Ishikawa (cell line): Measurements from ENCODE around the gene SLC49A4.

Experiments used
- CEBPB ChIP-seq: IDR thresholded peaks from 2 replicates; pipeline ENCODE4 v1.6.1; 2012
- CREB1 ChIP-seq: IDR thresholded peaks from 2 replicates; pipeline ENCODE4 v1.6.1; 2012; ENCODE audit warnings: low read depth
- EGR1 ChIP-seq: IDR thresholded peaks from 2 replicates; pipeline ENCODE4 v1.6.1; 2012
- EP300 ChIP-seq: IDR thresholded peaks from 2 replicates; pipeline ENCODE4 v1.6.1; 2012; ENCODE audit warnings: borderline replicate concordance
- FOXM1 ChIP-seq: IDR thresholded peaks from 2 replicates; pipeline ENCODE4 v1.6.1; 2012; ENCODE audit warnings: low read depth, borderline replicate concordance
- MAX ChIP-seq: IDR thresholded peaks from 2 replicates; pipeline ENCODE4 v1.6.1; 2012
- NFIC ChIP-seq: IDR thresholded peaks from 2 replicates; pipeline ENCODE4 v1.6.1; 2012
- RAD21 ChIP-seq: IDR thresholded peaks from 2 replicates; pipeline ENCODE4 v1.6.1; 2012; ENCODE audit warnings: low read depth
- REST ChIP-seq: IDR thresholded peaks from 2 replicates; pipeline ENCODE4 v1.6.1; 2012; ENCODE audit warnings: low read depth, mild to moderate bottlenecking
- TAF1 ChIP-seq: IDR thresholded peaks from 2 replicates; pipeline ENCODE4 v1.6.1; 2012; ENCODE audit warnings: low read depth, mild to moderate bottlenecking
- TCF12 ChIP-seq: IDR thresholded peaks from 2 replicates; pipeline ENCODE4 v1.6.1; 2012; ENCODE audit warnings: low read depth
- TEAD4 ChIP-seq: IDR thresholded peaks from 2 replicates; pipeline ENCODE4 v1.6.1; 2012
- YY1 ChIP-seq: IDR thresholded peaks from 2 replicates; pipeline ENCODE4 v1.6.1; 2012; ENCODE audit warnings: low read depth

GRCh38 chr3:122816587-122816986 lies 21.7 kb downstream of the SLC49A4 start:
- TF ChIP-seq MAX (no peak), FOXM1 (no peak), RAD21 (no peak), TCF12 (no peak), CREB1 (no peak), REST (no peak), EGR1 (no peak), TAF1 (no peak), YY1 (no peak), CEBPB (no peak), EP300 (no peak), NFIC (no peak), TEAD4 (no peak)
